Measurements from ENCODE around the gene PRC1.

GRCh38 chr15:90956274-90957030 is 37.9 kb downstream of the PRC1 start:
- TF ChIP-seq, protein P1, sequence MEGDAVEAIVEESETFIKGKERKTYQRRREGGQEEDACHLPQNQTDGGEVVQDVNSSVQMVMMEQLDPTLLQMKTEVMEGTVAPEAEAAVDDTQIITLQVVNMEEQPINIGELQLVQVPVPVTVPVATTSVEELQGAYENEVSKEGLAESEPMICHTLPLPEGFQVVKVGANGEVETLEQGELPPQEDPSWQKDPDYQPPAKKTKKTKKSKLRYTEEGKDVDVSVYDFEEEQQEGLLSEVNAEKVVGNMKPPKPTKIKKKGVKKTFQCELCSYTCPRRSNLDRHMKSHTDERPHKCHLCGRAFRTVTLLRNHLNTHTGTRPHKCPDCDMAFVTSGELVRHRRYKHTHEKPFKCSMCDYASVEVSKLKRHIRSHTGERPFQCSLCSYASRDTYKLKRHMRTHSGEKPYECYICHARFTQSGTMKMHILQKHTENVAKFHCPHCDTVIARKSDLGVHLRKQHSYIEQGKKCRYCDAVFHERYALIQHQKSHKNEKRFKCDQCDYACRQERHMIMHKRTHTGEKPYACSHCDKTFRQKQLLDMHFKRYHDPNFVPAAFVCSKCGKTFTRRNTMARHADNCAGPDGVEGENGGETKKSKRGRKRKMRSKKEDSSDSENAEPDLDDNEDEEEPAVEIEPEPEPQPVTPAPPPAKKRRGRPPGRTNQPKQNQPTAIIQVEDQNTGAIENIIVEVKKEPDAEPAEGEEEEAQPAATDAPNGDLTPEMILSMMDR (IDR thresholded peaks at IDR 0.05; ENCODE audit: low read depth, low read length, poor library complexity, severe bottlenecking), result peak; percentile 72
- TF ChIP-seq EZH2phosphoT487 (IDR thresholded peaks at IDR 0.05; ENCODE audit: borderline replicate concordance, low read length), result no peak
